ENCODE data around the gene CCT8L2.
"Not testable (repeated sequence)": the region's sequence is repeated elsewhere in the genome, so short reads cannot be mapped to it uniquely, and the experiment has no call there.

- not testable (repeated sequence) for TF ChIP-seq CTCF (IDR thresholded peaks at IDR 0.05 in 2 of 3, conservative IDR thresholded peaks at IDR 0.05 in 1 of 3; ENCODE audit: borderline replicate concordance in 1 of 3, insufficient read depth in 1 of 3, low read depth in 2 of 3, low read length in 2 of 3); TCF7L2 (IDR thresholded peaks at IDR 0.05; ENCODE audit: borderline replicate concordance, extremely low read depth, insufficient read depth, insufficient read length); EZH2phosphoT487 (IDR thresholded peaks at IDR 0.05; ENCODE audit: borderline replicate concordance); REST (IDR thresholded peaks at IDR 0.05; ENCODE audit: low read depth); POLR2A (IDR thresholded peaks at IDR 0.05; ENCODE audit: borderline replicate concordance, extremely low read depth, insufficient read depth, insufficient read length); SP1 (IDR thresholded peaks at IDR 0.05; ENCODE audit: low read depth)
Measured at GRCh38 chr22:16567617-16568424, 24.8 kb downstream of the CCT8L2 start.

Data from HCT116 (cell line).